ENCODE measurements around the gene ZNF670.
"Not testable (repeated sequence)": the region's sequence is repeated elsewhere in the genome, so short reads cannot be mapped to it uniquely, and the experiment has no call there.

Gene ZNF670

GRCh38 chr1:247043406-247043805 is 35.2 kb downstream of the ZNF670 start:
- DNase-seq (ENCODE audit: low spot score), result peak; percentile 2

- DNase-seq (ENCODE audit: low spot score), result no peak
Observed at GRCh38 chr1:247037511-247038320, 40.9 kb downstream of the ZNF670 start.

- DNase-seq (ENCODE audit: low spot score), result not testable (repeated sequence)
Observed at GRCh38 chr1:247032306-247032705, 46.3 kb downstream of the ZNF670 start.

Measured in pons (tissue), 1 donor.